ENCODE data around the gene DDR1.

DNA sequence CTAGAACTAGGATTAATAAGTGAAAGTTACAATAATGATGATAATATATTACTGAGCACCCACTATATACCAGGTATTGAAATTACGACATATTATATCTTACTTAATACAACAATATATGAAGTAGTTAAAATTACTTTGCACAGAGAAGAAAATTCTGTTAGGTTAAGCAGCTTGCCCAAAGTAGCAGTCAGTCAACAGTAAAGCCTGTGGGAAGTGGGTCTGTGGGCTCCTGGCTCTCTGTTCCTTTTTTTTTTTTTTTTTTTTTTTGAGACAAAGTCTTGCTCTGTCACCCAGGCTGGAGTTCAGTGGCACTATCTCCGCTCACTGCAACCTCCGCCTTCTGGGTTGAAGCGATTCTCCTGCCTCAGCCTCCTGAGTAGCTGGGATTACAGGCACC lies 18.9 kb downstream of the DDR1 start:
- TF ChIP-seq SUZ12 (IDR thresholded peaks at IDR 0.05; ENCODE audit: extremely low read depth, insufficient read depth, insufficient read length) (no peak), YY1 (IDR thresholded peaks at IDR 0.05; ENCODE audit: insufficient read depth, insufficient read length) (no peak), ZNF274 (IDR thresholded peaks at IDR 0.05; ENCODE audit: low read depth, low read length) (no peak)

Data from NT2/D1 (cell line).